GM12874 (cell line): ENCODE results near the gene CERS5.

Experiments
- TF ChIP-seq, protein P1 (sequence below): IDR thresholded peaks from 2 replicates; pipeline ENCODE4 v1.5.1; 2011; ENCODE audit warnings: low read depth, mild to moderate bottlenecking, control low read depth, low read length, moderate library complexity; ENCODE audit not compliant: insufficient read depth

Gene CERS5

DNA sequence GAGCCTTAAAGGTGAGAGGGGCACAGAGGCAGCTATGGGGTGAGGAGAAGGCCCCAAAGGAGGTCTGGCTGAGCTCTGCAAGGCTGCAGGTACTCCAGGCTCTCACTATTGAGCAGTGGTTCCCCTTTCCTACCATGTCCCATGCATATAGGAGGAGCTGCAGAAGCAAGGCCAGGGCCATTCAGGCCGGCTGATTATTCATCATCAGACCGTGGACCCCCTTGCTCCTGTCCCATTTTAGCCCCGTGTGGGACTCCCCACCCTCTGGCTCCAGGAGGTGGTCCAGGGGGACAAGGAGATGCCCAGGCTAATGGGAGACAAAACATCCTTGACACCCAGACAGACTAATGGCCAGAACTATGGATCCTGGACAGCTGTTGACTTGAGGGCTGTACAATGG lies 60.3 kb downstream of the CERS5 start:
- TF ChIP-seq, protein P1, sequence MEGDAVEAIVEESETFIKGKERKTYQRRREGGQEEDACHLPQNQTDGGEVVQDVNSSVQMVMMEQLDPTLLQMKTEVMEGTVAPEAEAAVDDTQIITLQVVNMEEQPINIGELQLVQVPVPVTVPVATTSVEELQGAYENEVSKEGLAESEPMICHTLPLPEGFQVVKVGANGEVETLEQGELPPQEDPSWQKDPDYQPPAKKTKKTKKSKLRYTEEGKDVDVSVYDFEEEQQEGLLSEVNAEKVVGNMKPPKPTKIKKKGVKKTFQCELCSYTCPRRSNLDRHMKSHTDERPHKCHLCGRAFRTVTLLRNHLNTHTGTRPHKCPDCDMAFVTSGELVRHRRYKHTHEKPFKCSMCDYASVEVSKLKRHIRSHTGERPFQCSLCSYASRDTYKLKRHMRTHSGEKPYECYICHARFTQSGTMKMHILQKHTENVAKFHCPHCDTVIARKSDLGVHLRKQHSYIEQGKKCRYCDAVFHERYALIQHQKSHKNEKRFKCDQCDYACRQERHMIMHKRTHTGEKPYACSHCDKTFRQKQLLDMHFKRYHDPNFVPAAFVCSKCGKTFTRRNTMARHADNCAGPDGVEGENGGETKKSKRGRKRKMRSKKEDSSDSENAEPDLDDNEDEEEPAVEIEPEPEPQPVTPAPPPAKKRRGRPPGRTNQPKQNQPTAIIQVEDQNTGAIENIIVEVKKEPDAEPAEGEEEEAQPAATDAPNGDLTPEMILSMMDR = no peak

DNA sequence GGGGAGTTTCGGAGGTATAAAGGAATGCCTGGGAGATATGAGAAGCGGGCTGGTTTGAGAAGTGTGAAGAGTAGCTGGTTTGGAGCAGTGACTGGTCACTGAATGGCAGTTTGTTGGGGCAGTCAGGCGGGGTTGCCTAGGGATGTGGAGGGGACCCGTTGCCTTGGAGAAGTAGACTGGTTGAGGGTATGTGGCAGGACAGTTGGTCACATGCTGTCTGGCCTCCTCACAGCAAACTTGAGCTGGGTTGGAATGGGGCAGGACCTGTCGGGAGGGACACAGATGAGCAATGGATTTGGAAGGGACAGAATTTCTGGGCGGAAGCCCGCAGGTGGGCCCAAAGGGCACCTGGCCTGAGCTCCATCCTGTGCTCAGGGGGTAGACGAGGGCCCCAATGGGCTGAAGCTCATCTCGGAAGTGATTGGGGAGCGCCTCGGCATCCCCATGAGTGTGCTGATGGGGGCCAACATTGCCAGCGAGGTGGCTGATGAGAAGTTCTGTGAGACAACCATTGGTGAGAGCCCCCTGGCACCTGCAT lies 61.2 kb downstream of the CERS5 start:
- TF ChIP-seq, protein P1 = no peak

DNA sequence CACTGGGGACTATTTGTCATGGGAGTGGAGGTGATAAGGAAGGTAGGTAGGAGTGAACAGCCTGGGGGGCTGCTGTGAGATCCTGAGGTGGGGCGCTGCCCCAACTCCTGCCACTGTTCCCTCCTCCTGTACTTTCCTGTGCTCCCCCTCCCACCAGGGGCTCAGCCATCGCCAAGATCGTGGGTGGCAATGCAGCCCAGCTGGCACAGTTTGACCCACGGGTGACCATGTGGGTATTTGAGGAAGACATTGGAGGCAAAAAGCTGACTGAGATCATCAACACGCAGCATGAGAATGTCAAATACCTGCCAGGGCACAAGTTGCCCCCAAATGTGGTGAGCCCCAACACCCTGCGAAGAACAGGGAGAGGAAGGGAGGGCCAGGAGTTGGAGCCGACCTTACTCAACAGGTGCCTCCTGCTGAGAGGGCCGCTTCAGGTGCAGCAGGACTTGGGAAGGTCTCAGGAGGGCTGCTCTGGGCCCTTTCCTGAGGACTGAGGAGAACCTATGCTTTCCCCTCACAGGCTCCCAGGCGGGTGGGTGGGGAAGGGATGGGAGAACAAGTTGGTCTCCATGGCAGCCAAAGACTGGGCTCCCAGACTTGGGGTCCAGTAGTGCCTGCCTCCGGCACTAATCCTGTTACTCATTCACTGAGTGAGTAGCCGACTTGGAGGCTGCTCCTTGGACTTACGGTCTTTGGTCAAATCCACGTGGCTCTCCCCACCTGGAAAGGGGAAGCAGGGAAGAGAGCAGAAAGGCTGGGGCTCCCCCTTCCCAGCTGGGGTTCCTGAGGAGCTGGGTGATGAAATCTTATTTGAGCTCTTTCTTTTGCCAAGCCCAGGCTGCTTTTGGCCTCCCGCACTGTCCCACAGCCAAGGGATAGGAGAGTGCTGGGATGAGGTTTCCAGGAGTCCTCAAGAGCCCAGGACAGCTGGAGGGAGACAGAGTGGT lies 62.5 kb downstream of the CERS5 start:
- TF ChIP-seq, protein P1 = no peak

DNA sequence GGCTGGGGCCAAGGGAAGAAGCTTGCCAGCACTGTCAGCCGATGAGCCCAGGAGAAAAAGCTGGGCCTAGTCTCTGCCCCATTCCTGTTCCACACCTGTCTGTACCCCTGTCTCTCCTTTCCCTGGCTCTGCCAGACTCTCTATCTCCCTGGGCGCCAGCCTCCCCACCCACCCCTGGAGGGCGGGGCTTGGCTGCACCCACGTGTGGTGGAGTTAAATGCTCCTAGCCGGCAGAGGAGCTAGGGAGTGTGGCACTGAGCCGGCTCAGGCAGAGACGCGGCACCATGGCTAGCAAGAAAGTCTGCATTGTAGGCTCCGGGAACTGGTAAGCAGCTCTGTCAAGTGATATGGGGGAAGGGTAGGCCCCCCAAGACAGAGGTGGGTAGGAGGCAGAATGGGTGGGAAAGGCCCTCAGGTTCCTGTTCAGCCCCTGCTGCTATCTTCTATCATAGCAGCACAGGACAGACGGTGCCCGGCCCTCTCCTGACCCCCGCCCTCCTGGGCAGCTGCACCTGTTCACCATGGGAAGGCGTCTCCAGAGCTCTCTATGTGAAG lies 63.3 kb downstream of the CERS5 start, which contains the start of gene GPD1:
TSS of gene GPD1 (plus strand) at position 242 of the 555 bp plus-strand sequence. CDS start at position 285, 43 bp downstream.
- TF ChIP-seq, protein P1 = no peak

DNA sequence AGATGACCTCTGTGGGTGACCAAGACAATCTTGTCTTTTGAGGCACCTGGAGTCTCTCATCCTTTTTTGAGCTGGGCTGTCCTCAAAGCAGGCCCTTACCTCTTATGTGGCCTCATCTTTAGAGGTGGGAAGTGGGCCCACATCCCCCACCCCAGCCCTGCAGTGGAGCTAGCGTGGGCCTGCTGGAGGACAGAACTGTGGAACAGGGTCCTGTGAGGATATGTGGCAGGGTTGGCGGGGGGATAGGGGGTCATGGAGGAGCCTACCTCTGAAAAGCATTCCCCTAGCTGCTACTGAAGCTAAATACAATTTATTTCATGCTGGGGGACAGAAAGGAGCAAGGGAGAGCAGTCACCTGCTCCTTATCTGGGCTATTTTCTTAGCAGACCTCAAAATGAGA lies 63.8 kb downstream of the CERS5 start:
- TF ChIP-seq, protein P1 = no peak

DNA sequence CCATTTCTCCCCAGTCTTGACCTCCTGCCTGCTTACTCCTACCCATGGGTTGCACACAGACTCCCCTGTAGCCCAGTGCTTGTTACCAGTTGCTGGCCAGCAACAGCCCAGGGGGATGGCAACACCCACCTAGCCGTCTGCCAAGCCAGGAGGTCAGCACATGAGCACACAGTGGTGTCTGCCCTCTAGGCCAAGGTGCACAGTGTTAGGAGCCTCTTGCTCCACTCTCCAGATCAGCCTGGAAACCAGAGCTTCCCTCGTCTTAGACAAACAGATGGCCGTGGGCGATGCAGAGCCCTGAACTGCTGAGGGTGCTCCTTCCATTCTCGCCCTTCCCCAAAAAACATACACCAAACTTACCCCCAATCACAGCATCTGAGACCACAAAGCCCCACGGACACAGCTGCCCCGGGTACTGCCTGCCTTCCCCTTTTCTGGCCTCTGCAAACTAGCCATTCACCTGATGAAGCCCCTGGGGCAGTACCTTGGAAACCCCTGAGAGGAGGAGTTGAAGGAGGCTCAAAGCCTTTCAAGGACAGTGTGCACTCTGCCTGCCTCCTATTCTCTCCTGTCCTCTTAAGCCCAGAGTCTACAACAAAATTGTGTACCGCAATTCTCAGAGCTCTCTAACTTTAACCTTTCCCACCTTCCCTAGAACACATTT lies 64.4 kb downstream of the CERS5 start:
- TF ChIP-seq, protein P1 = no peak

DNA sequence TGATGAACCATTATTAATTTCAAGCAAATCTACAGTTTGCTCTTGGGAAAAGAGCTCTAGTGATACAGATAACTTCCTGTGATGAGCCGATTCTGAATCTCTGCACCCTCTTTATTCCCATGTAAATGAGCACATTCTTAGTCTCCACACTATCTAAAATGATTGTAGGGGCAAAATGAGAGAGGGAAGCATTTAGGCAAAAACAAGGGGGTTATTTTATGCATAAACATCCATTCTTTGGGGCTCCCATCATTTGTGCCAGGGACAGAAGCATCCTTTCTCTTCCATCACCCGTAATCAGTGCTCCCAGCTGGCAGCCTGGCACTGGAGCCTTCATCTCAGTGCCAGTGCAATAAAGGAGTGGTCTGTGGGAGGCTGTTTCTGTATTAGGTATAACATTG lies 65.0 kb downstream of the CERS5 start:
- TF ChIP-seq, protein P1 = no peak
